Anterior cingulate cortex (tissue), 58 donors: ENCODE results near the gene CCKAR.
"Not testable (repeated sequence)": the region's sequence is repeated elsewhere in the genome, so short reads cannot be mapped to it uniquely, and the experiment has no call there.

Experiments
- DNase-seq, 58 donors: peaks; one replicate each; lab custom pipeline; 2025; lab: John Stamatoyannopoulos, UW

CCKAR gene, protein sequence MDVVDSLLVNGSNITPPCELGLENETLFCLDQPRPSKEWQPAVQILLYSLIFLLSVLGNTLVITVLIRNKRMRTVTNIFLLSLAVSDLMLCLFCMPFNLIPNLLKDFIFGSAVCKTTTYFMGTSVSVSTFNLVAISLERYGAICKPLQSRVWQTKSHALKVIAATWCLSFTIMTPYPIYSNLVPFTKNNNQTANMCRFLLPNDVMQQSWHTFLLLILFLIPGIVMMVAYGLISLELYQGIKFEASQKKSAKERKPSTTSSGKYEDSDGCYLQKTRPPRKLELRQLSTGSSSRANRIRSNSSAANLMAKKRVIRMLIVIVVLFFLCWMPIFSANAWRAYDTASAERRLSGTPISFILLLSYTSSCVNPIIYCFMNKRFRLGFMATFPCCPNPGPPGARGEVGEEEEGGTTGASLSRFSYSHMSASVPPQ

GRCh38 chr4:26490111-26490959 lies at the start of gene CCKAR:
TSS of gene CCKAR (minus strand) at chr4:26490484. CDS start at chr4:26490267, 217 bp downstream.
- no peak for DNase-seq

DNA sequence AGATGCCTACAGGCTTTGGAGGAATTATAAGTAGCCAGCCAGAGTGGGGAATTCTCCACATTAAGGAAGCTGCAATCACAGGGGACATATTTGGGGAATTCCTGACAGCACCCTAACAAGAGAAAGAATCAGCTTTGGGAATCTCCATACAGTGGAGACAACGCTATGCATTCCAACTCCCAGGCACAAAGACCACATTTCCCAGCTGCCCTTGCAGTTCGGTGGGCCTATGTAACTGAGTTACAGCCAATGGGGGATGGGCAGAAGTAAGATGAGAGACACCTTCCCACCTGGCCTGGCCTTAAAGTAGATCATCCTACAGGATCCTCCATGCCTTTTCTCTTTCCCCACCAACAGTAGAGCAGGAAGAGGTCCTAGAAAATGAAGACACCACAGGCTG lies 43.4 kb upstream of the CCKAR start:
- no peak for DNase-seq

- DNase-seq = no peak
Measured at GRCh38 chr4:26531491-26532116, 41.3 kb upstream of the CCKAR start.

DNA sequence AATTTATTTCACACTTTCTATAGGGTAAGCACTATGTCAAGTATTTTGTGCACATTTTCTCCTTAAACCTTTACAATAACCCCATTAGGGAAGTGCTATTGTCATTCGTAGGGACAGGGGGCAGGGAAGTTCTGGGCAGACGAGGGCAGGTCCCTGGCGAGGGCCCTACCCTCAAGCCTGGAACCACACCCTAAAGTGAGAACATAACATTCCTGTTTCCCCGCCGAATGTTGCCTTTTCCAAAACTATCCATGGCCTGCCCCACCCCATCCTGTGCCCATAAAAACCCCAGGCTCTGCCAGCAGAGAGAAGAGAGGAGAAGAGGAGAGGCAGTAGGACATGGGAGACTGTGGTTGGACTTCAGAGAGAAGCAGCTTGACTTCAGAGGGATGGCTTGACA lies 39.8 kb upstream of the CCKAR start:
- no peak for DNase-seq

GRCh38 chr4:26529479-26529878 lies 39.2 kb upstream of the CCKAR start:
- DNase-seq = peak in 8 of 58 donors; percentile 1 to 17 (median 2)

DNA sequence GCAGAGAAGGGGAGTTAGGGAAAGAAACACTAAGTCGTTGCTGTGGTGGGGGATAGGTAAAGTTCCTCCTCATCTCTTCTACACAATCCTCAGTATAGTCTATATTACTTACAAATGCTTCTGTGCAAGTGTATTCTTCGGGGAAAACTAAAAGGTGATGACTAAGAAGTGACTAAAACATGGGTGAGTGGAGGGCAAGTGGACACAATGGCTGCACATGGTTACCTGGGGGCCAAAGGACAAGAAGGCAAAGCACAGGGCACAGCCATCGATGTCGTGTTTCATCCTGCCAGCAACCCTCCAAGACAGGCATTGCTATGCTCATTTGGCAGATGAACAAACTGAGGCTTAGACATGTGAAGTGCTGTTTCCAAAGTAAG lies 35.5 kb upstream of the CCKAR start:
- DNase-seq = no peak

DNA sequence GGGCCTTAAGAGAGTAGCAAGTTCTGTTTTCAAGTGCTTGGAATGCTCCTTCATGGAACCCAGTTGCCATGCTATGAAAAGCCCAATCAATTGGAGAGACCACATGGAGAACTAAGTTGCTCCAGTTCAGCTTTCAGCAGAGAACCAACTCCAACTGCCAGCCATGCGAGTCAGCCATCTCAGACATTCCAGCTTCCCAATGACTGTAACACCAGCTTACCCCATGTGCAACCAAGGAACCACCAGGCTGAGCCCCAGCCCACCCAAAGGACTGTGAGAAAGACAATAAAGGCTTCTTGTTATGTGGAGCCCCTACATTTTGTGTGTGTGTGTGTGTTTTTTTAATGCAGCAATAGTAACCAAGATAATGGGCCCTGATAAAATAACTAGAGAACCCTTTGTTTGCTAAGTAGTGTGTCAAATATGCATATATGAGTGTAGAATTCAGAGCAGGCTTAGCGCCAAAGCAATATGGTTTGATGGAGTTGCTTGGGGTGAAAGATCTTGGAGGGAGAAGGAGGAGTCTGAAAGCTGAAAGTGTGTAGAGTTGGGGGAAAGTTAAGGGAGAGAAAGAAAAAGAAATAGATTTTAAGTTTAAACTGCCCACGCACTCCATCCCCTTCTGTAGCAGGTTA lies 35.0 kb upstream of the CCKAR start:
- no peak for DNase-seq

- DNase-seq = no peak
Measured at GRCh38 chr4:26524011-26524410, 33.7 kb upstream of the CCKAR start.

- no peak for DNase-seq
Measured at GRCh38 chr4:26522478-26522877, 32.2 kb upstream of the CCKAR start.

- DNase-seq = no peak
Measured at GRCh38 chr4:26520728-26521450, 30.6 kb upstream of the CCKAR start.

- no peak for DNase-seq
Measured at GRCh38 chr4:26515936-26516335, 25.7 kb upstream of the CCKAR start.

DNA sequence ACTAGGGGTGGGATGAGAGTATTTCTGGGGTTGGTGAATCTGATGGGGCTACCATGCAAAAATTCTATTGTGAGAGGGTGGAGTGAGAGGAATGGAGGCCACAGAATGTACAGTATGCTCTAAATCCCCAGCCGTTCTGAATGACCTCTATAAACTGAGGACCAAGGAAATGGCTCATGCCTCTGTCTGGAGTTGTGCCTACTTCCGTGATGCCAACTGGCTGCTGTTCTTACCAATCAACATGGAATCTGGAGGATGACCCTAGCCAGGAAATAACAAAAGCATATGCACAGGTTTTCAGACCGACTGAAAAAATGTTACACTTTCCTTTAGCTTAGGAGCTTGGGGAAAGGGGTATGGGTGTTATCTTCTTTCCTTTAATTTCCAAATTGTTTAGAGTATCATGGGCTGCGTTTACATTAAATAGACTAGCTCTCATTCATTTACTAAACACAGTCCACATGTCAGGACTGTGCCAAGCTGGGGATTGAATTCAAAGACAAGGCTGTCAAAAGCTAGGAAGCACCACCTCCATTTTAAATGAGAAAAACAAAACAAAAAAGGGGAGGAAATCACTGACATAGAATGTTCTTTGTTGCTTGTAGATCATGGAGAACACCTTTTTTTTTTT lies 20.2 kb upstream of the CCKAR start:
- DNase-seq = no peak

DNA sequence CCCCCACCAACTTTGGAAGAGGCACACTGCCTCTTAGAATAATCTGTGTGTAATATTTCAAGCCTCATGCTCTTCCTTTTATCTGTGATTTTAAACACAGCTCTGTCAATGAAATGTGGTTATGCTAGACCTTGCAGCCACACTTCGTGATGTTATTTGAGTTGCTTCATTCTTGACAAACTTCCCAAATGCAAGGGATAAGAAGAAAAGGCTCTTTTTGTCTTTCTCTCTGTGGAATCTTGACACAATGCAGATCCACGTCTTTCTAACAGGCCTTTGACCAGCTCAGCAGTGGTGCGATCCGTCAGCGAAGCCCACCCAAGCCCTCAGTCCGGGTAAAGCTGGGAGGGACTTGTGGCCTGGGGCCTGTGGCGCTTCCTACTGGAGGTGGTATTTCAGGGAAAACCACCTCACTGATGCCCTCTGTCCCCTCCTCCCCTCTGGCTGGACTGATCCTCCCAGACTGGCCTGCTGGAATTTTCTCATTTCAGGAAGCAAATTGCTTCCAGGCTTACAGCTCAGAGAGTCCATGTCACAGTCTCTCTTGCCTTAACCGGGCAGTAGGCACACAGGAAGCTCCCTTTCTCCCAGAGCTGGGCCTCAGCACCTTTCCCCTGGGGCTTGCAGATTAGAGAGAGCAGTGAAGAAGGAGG lies 19.5 kb upstream of the CCKAR start:
- DNase-seq = no peak

DNA sequence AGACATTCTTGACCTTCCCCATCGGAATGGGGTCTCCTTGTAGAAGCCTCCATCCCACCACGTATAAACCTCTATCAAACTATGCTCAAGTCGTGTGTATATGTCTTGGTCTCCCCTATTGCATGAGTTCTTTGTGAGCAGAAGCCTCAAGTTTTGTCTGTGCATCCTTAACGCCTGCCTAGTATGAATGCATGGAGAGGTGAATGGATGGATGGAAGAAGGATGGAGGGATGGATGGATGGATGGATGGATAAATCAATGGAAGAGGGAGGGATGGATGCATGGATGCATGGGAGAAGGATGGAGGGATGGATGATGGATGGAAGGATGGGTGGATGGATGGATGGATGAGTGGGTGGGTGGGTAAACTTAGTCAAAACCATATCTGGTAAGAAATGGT lies 17.0 kb upstream of the CCKAR start:
- DNase-seq = no peak

DNA sequence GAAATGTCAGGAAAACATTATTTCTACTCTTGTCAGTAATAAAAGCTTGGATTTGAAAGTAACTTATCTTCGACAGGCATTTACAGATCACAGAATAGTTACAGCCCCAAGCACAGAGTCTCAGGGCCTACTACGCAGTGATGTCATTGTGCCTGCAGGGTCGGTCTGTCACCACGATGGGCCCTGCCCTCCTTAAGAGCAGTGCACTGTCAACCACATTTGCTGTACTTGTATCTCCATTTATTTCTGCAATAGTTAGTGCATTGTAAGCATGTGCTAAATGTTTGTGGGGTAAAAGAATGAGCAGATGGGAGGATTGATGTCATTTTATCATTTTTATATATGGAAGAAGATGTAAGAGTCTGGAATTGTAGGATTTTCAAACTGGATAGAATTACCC lies 13.6 kb upstream of the CCKAR start:
- no peak for DNase-seq

GRCh38 chr4:26503427-26503826 lies 13.1 kb upstream of the CCKAR start:
- no peak for DNase-seq

DNA sequence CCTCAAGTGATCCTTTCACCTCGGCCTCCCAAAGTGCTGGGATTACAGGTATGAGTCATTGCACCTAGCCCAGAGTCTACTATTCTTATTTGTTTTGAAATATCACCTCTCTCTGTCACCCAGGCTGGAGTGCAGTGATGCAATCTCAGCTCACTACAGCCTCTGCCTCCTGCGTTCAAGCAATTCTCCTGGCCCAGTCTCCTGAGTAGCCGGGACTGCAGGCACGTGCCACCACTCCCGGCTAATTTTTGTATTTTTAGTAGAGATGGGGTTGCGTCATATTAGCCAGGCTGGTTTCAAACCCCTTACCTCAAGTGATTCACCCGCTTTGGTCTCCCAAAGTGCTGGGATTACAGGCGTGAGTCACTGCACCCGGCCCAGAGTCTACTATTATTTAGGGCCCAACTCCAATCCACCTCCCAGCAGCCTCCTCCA lies 10.3 kb upstream of the CCKAR start:
- DNase-seq = not testable (repeated sequence)

DNA sequence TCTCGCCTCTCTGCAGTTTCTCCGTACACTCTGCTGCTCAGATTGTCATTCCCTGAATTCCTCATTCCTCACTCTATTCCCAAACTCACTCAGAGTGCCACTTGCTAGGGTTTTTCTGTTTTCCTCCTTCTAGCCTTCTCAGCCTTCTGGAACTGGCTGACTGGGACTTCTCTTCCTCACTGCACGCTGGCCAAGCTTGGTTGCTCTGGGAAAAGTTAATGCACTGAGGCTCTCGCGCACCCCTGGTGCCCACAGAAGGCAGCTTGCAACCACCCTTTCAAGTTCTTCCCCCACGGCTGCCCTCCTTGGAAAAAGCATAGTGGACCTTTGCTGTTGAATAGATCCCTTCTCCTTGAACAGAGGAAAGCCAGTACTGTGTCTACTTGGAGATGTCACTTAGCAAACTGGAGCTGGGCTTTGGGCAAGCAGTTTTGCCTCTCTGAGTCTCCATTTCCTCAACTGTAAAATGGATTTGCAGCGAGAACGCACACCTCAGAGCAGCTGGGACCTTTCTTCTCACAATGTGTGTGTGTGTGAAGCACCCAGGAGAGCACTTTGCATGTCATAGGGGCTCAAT lies 6.0 kb upstream of the CCKAR start:
- DNase-seq = no peak

DNA sequence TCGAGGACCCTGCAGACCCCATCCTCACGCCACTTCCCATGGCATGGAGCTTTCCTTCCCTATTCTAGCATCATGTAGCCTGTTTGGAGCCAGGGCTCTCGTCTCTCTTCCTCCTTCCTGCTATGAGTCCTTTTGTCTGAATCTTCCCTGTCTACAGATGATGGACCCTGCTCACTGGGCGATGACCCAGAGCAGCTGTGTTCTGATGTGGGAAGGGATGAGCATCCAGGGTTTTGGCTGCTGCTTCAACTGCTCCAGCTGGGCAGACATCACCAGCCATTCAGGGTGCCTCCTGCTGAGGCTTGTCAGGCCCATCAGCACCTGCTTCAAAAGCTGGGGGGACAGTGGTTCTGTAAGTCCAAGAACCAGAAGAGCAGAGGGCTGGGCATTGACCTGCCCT lies 3.2 kb upstream of the CCKAR start:
- DNase-seq = no peak
